Measurements from ENCODE around the gene NADK.

DNA sequence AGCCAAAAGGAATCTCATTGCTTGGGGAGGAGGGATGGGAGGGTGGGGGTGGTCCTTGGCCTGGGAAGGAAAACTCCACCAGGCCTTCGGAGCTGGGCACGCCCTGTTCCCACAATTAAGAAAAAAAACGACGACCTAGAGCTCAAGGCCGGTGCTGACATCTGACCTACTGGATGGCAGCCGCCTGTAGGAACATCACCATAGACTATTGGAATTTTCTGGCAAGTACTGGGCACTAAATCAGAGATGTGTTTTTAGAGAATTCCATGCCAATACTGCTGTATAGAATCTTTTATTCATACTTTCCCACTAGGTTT is 729 bp downstream of the NADK start:
- TF ChIP-seq GATA2 (IDR thresholded peaks at IDR 0.05; ENCODE audit: low read depth, low read length) (no peak), GATA3 (IDR thresholded peaks at IDR 0.05; ENCODE audit: low read depth, low read length) (no peak)

All from SH-SY5Y (cell line).